ENCODE data around the gene NSUN2.

- TF ChIP-seq CTCF (IDR thresholded peaks at IDR 0.05), result no peak
- no peak for TF ChIP-seq POLR2AphosphoS5 (IDR thresholded peaks at IDR 0.05)
- TF ChIP-seq POLR2A (IDR thresholded peaks at IDR 0.05), result no peak
These were observed 1.4 kb downstream of the NSUN2 start for GRCh38 chr5:6631441-6631840.
